LNCaP clone FGC (cell line): Measurements from ENCODE around the gene ERVMER34-1.
A peak's percentile ranks its signal among the peaks of the same experiment; 100 is the strongest.

Experiments
- DNase-seq: peaks from one replicate; pipeline ENCODE4 v3.0.0-alpha.2; 2011; ENCODE audit warnings: low read depth
- H3K4me3 ChIP-seq: 2 replicates; pipeline ENCODE4 v1.5.1; 2011; ENCODE audit warnings: mild to moderate bottlenecking, low read depth, low read length, control low read depth
- CTCF ChIP-seq: IDR thresholded peaks from 2 replicates; pipeline ENCODE4 v1.5.1; 2012; ENCODE audit warnings: mild to moderate bottlenecking; ENCODE audit not compliant: control insufficient read depth, insufficient read depth; ENCODE audit errors: extremely low read depth

The ERVMER34-1 gene

GRCh38 chr4:52721968-52722815, 29.0 kb downstream of the ERVMER34-1 start:
- peak overlapping the region; percentile 56 for H3K4me3 ChIP-seq
- DNase-seq: peak; percentile 87
- TF ChIP-seq CTCF: no peak

- no peak for DNase-seq
- TF ChIP-seq CTCF: no peak
- H3K4me3 ChIP-seq: no peak overlapping the region
These were observed 33.1 kb downstream of the ERVMER34-1 start for GRCh38 chr4:52718123-52718522.

DNA sequence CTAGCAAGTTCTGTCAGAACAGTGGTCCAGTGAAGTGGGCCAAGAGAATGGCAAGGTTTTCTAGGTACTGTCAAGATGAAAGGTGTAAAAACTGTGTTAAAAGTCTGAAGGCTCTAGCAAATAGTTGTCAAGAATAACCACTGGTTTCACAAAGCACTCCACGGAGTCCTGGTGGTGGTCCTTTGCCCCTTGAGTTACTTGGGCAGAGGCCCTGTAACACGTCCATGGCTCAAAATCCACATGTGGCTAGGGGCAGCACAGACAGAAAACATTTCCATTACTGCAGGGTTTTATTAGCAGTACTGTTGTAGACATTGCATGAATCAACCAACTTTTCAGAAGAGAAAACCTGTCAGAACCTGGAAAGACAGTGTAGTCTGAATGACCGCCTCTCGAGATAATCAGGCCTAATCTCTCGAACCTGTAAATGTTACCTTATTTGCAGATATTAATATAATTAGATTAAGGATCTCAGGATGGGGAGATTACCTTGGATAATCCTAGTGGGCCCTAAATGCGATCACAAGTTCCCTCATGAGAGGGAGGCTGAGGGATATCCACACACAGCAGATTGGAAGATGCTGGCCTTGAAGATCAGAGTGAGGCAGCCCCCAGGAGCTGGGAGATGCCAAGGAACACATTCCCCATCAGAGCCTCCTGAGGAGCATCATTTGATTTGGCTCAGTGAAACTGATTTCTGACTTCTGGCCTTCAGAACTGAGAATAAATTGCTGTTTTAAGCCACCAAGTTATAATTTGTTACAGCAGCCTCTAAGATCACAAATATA, 34.7 kb downstream of the ERVMER34-1 start:
- H3K4me3 ChIP-seq: no peak overlapping the region
- no peak for TF ChIP-seq CTCF
- no peak for DNase-seq

DNA sequence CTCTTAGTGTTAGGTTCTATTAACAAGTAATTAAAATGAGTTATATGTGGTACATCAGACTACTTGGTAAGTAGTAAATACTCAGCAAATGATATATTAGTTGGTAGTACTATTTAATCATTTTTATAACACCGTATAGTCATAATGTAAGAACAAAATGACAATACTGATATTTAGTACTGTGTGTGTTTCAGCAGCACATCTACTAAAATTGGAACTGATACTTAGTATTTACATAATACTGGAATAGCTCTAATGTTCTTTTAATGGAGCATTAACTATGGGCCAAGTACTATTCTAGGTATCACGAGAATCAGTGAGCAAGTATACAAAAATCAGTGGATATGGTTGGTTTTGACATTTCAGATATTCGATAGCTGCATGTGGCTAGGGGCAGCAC, 35.3 kb downstream of the ERVMER34-1 start:
- no peak overlapping the region for H3K4me3 ChIP-seq
- DNase-seq: no peak

DNA sequence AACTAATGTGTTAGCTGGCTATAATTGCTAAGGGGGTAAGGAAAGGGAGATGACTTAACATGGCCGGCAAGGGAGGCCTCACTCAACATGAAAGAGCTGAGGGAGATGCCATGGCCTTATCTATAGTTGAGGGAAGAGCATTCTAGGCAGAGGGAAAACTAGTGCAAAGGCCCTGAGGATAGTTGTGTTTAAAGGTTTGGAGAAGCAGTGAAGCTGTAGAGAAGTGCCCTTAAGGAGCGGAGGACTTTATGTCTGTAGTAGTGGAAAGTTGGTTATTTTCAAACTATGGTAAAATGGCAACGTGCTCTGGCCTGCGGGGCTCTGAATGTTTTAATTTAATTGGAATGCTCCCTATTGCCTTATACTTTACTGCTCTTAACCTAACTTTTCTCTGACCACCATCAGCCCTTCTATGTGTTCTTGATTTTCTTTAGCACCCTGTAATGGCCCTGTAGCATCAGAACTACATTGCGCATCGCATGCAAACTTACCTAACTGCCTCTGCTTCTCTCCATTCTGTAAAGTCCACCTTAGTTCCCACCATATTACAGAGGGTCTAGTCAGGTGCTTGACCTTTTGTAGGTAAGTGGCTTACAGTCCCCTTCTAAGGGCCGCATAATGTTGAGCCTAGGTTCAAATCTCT, 35.8 kb downstream of the ERVMER34-1 start:
- H3K4me3 ChIP-seq: no peak overlapping the region
- no peak for DNase-seq
- TF ChIP-seq CTCF: no peak

More for the DNA sequence above, 35.3 kb downstream of the ERVMER34-1 start:
- no peak for TF ChIP-seq CTCF

- TF ChIP-seq CTCF: no peak
- no peak overlapping the region for H3K4me3 ChIP-seq
- no peak for DNase-seq
These were observed 36.5 kb downstream of the ERVMER34-1 start for GRCh38 chr4:52714597-52715254.
